A549 treated with dexamethasone at 1 μM for 4 hours (cell line): ENCODE measurements around the gene CD177. TPM values are rescaled to one million over a fixed set of nuclear protein-coding genes. Genes with fewer than 3 reads are reported as not detected.

Experiments
- total RNA-seq: library from RNA; stranded (reverse); fragments of 200-300 nt; extraction: Qiagen RNA extraction; gene quantifications from 5 replicates; pipeline ENCODE4 v1.2.3, GENCODE V29; 2022

Gene CD177
- 0.06 to 0.22 TPM (median 0.13 TPM) in 5 replicates for total RNA-seq

DNA sequence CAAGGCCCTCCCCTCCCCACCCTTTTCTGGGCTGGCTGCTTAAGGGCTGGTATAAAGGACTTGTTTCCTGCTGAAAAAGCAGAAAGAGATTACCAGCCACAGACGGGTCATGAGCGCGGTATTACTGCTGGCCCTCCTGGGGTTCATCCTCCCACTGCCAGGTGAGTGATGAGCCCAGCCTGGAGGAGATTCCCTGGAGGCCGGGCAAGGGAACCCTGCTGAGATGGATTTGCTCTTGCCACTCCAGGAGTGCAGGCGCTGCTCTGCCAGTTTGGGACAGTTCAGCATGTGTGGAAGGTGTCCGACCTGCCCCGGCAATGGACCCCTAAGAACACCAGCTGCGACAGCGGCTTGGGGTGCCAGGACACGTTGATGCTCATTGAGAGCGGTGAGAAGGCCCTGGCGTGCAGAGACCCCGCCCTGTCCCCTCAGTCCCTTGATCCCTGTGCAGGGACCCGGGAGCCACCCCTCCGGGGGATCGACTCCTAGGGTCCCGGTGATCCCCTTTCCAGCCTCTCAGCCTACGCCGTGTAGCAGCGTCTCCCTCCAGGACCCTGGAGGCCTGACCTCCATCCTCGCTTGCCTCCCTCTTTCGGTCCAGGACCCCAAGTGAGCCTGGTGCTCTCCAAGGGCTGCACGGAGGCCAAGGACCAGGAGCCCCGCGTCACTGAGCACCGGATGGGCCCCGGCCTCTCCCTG is at the start of gene CD177:
TSS of gene CD177 (plus strand) at position 81 of the 699 bp plus-strand sequence. CDS start at position 110, 29 bp downstream.

Other genes with a start within 250 kb of the CD177 start
- 0.58 to 0.77 TPM (median 0.69 TPM) in 5 replicates for gene PSG5, start 167.2 kb upstream of the CD177 start, total RNA-seq
- 0.53 to 0.99 TPM (median 0.71 TPM) in 5 replicates for gene PSG4, start 148.0 kb upstream of the CD177 start, total RNA-seq
- gene PSG9, start 84.2 kb upstream of the CD177 start, total RNA-seq = 0.05 to 0.17 TPM (median 0.09 TPM) in 5 replicates
- gene TEX101, start 61.2 kb downstream of the CD177 start, total RNA-seq = not detected in 5 replicates
- gene LYPD3, start 111.9 kb downstream of the CD177 start, total RNA-seq = 0.21 to 0.37 TPM (median 0.28 TPM) in 5 replicates
- 8.5 to 9.2 TPM (median 8.7 TPM) in 5 replicates for gene PHLDB3, start 151.1 kb downstream of the CD177 start, total RNA-seq
- gene ETHE1, start 173.5 kb downstream of the CD177 start, total RNA-seq = 39.7 to 43.0 TPM (median 42.9 TPM) in 5 replicates
- gene ZNF575, start 179.5 kb downstream of the CD177 start, total RNA-seq = 1.4 to 2.7 TPM (median 2.0 TPM) in 5 replicates
- gene XRCC1, start 221.8 kb downstream of the CD177 start, total RNA-seq = 27.5 to 31.4 TPM (median 30.2 TPM) in 5 replicates
- 0.12 to 0.39 TPM (median 0.25 TPM) in 3 of 5 replicates, not detected in the others for gene PINLYP, start 222.1 kb downstream of the CD177 start, total RNA-seq
- 6.4 to 7.0 TPM (median 6.7 TPM) in 5 replicates for gene IRGQ, start 242.4 kb downstream of the CD177 start, total RNA-seq
- 13.0 to 19.7 TPM (median 18.2 TPM) in 5 replicates for gene ZNF576, start 242.9 kb downstream of the CD177 start, total RNA-seq